Omental fat pad (tissue), 4 donors: ENCODE data around the gene JOSD1. TPM values are rescaled to one million over a fixed set of nuclear protein-coding genes. Genes with fewer than 3 reads are reported as not detected.

Experiments
- ATAC-seq: fragments of 150-250 bp; one replicate; pipeline ENCODE4 v1.9.1; 2016; ENCODE audit warnings: mild to moderate bottlenecking, moderate library complexity; ENCODE audit not compliant: low FRiP score
- DNase-seq: peaks from one replicate; pipeline ENCODE4 v3.0.0-alpha.2; 2019; ENCODE audit warnings: low spot score
- CTCF ChIP-seq, 3 donors: fragments of 450-650 bp; IDR thresholded peaks; one replicate each; pipeline ENCODE4 v1.5.1; 2016 to 2017; ENCODE audit warnings: antibody characterized with exemption in 3 of 3, mild to moderate bottlenecking in 3 of 3, moderate library complexity in 2 of 3
- total RNA-seq, 4 donors: library from RNA; depleted of rRNA; stranded (reverse); fragments of >200 nt; gene quantifications; one replicate each; pipeline ENCODE4 v1.1.0, GENCODE V29; 2016

JOSD1 gene
- total RNA-seq, 4 donors from 2014 or later: 61.9 to 130 (median 66.3) TPM

GRCh38 chr22:38720350-38720749, 19.6 kb upstream of the JOSD1 start:
- DNase-seq (no peak), ATAC-seq (no peak)
- TF ChIP-seq CTCF (IDR thresholded peaks at IDR 0.05): no peak

- no peak for TF ChIP-seq CTCF (IDR thresholded peaks at IDR 0.05)
- ATAC-seq (no peak), DNase-seq (peak; percentile 1)
Observed at GRCh38 chr22:38719196-38719595, 18.5 kb upstream of the JOSD1 start.

GRCh38 chr22:38718414-38718813, 17.7 kb upstream of the JOSD1 start:
- DNase-seq: peak; percentile 50
- ATAC-seq: peak; percentile 92
- peak in 1 of 3 donors; percentile 58 for TF ChIP-seq CTCF (IDR thresholded peaks at IDR 0.05)

GRCh38 chr22:38717244-38717643, 16.5 kb upstream of the JOSD1 start:
- DNase-seq (no peak), ATAC-seq (no peak)
- no peak for TF ChIP-seq CTCF (IDR thresholded peaks at IDR 0.05)

GRCh38 chr22:38716826-38717225, 16.1 kb upstream of the JOSD1 start:
- TF ChIP-seq CTCF (IDR thresholded peaks at IDR 0.05): no peak
- DNase-seq (no peak), ATAC-seq (no peak)

GRCh38 chr22:38716271-38716670, 15.5 kb upstream of the JOSD1 start:
- DNase-seq: no peak
- ATAC-seq: no peak
- no peak for TF ChIP-seq CTCF (IDR thresholded peaks at IDR 0.05)

- TF ChIP-seq CTCF (IDR thresholded peaks at IDR 0.05): no peak
- no peak for DNase-seq
- ATAC-seq: no peak
Observed at GRCh38 chr22:38715852-38716251, 15.1 kb upstream of the JOSD1 start.
